Esophagus muscularis mucosa (tissue), 3 donors: ENCODE results near the gene CCDC195.

Experiments
- POLR2A ChIP-seq: fragments of 450-650 bp; IDR thresholded peaks from one replicate; pipeline ENCODE4 v1.6.1; 2017; ENCODE audit warnings: antibody characterized with exemption, moderate library complexity, mild to moderate bottlenecking, low read depth
- TF ChIP-seq, protein P1 (sequence below), 3 experiments: fragments of 200-600 bp in 2 of 3; fragments of 450-650 bp in 1 of 3; sonication (generic) in 2 of 3; IDR thresholded peaks; one replicate each; pipeline ENCODE4 v1.5.1; 2017 to 2019; ENCODE audit warnings: antibody characterized with exemption in 3 of 3, mild to moderate bottlenecking in 2 of 3, moderate library complexity in 1 of 3

DNA sequence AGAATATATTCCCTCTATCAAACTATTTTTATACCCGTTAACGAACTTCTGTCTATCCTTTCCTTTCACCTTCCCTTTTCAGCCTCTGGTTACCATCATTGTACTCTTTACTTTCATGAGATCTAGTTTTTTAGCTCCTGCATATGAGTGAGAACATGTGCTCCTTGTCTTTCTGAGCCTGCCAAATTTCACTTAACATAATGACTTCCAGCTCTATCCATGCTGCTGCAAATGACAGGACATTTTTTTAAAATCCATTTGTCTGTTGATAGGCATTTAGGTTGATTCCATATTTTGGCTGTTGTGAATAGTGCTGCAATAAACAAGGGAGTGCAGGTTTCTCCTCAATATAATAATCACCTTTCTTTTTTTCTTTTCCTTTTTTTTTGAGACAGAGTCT is 8.2 kb upstream of the CCDC195 start:
- TF ChIP-seq, protein P1, sequence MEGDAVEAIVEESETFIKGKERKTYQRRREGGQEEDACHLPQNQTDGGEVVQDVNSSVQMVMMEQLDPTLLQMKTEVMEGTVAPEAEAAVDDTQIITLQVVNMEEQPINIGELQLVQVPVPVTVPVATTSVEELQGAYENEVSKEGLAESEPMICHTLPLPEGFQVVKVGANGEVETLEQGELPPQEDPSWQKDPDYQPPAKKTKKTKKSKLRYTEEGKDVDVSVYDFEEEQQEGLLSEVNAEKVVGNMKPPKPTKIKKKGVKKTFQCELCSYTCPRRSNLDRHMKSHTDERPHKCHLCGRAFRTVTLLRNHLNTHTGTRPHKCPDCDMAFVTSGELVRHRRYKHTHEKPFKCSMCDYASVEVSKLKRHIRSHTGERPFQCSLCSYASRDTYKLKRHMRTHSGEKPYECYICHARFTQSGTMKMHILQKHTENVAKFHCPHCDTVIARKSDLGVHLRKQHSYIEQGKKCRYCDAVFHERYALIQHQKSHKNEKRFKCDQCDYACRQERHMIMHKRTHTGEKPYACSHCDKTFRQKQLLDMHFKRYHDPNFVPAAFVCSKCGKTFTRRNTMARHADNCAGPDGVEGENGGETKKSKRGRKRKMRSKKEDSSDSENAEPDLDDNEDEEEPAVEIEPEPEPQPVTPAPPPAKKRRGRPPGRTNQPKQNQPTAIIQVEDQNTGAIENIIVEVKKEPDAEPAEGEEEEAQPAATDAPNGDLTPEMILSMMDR (IDR thresholded peaks at IDR 0.05), result no peak
- no peak for TF ChIP-seq POLR2A
